ENCODE results near the gene AOAH. TPM values are rescaled to one million over a fixed set of nuclear protein-coding genes. Genes with fewer than 3 reads are reported as not detected.

Gene AOAH
- total RNA-seq, 1 experiment from 2014 or later, result 0.39 TPM

- H3K4me1 ChIP-seq (ENCODE audit: insufficient read depth, low read length), result no peaks in the 10 kb centered on the region
- no peak for TF ChIP-seq CTCF (conservative IDR thresholded peaks at IDR 0.05)
- H3K9ac ChIP-seq (ENCODE audit: extremely low read depth, insufficient read length, low read length), result no peak overlapping the region
- H4K5ac ChIP-seq (ENCODE audit: insufficient read length, low read depth, low read length), result no peak overlapping the region
- no peak overlapping the region for H2BK20ac ChIP-seq (ENCODE audit: low read depth, low read length, poor library complexity, severe bottlenecking)
- peaks cover 8 to 10% of the 10 kb centered on the region in 2 experiments for H3K9me3 Mint-ChIP-seq
- H2AFZ ChIP-seq (ENCODE audit: low read length), result no peak overlapping the region
- WGBS (ENCODE audit: extremely low coverage, insufficient read length, low lambda C conversion rate), result no CpG with 5 or more reads among the region's 9 CpGs
- H3K4me3 Mint-ChIP-seq, result no peak overlapping the region
- no peaks in the 10 kb centered on the region for H3K27me3 ChIP-seq (ENCODE audit: insufficient read depth, low read length)
- H2BK5ac ChIP-seq (ENCODE audit: insufficient read length, low read length), result no peak overlapping the region
- H3K27ac ChIP-seq (ENCODE audit: insufficient read length, low read depth, low read length), result no peak overlapping the region
- H3K27ac Mint-ChIP-seq, result no peak overlapping the region; a peak in 1 of 7 replicates
- peaks cover 2 to 8% (median 8%) of the 10 kb centered on the region in 3 experiments; a peak in 6 of 7 replicates for H3K36me3 Mint-ChIP-seq (ENCODE audit: insufficient read depth in 1 of 3, low read depth in 3 of 3)
- no peak overlapping the region for H2BK120ac ChIP-seq (ENCODE audit: low read depth, low read length, poor library complexity, severe bottlenecking)
- no peak overlapping the region for H2BK12ac ChIP-seq (ENCODE audit: insufficient read length, low read depth, low read length)
- no peak overlapping the region for H4K91ac ChIP-seq (ENCODE audit: insufficient read length, low read depth, low read length)
- H3K23me2 ChIP-seq (ENCODE audit: insufficient read length, low read depth, low read length, poor library complexity, severe bottlenecking), result no peaks in the 10 kb centered on the region
- H4K20me1 ChIP-seq (ENCODE audit: control insufficient read depth, insufficient read depth, insufficient read length), result no peaks in the 10 kb centered on the region
- no peaks in the 10 kb centered on the region for H3K79me2 ChIP-seq (ENCODE audit: insufficient read depth, low read length)
- no peaks in the 10 kb centered on the region for H3K79me1 ChIP-seq (ENCODE audit: insufficient read depth, low read depth, low read length, poor library complexity, severe bottlenecking)
- H4K8ac ChIP-seq (replicated peaks; ENCODE audit: insufficient read length, low read depth, low read length), result no peak overlapping the region
- H2BK15ac ChIP-seq (ENCODE audit: low read depth, low read length), result no peak overlapping the region
- H3K4me1 Mint-ChIP-seq, result peaks cover 7 to 13% of the 10 kb centered on the region in 2 experiments
- no peak overlapping the region for H3K18ac ChIP-seq (ENCODE audit: insufficient read length, low read depth, low read length)
- no peak overlapping the region for H3K4ac ChIP-seq (ENCODE audit: low read depth, low read length)
- no peak overlapping the region for H3K56ac ChIP-seq (ENCODE audit: insufficient read length, low read depth, low read length)
- no peak overlapping the region for H3K14ac ChIP-seq (ENCODE audit: insufficient read depth, low read length)
- DNase-seq, result no peak
- H3K4me2 ChIP-seq (ENCODE audit: insufficient read depth, insufficient read length, low read length), result no peak overlapping the region
- H3K27me3 Mint-ChIP-seq (ENCODE audit: low read depth), result 0 out of 2 replicates have a peak, but pooled peaks cover 1% of the 10 kb centered on the region
- no peaks in the 10 kb centered on the region for H3K9me3 ChIP-seq (ENCODE audit: control insufficient read depth, low read depth, low read length)
- H3T11ph ChIP-seq (ENCODE audit: low read length), result no peak overlapping the region
- no peak overlapping the region for H2AK5ac ChIP-seq (ENCODE audit: insufficient read length, low read length)
- H3K23ac ChIP-seq (ENCODE audit: insufficient read length, low read depth, low read length), result no peak overlapping the region
These were observed 216.5 kb downstream of the AOAH start for GRCh38 chr7:36507475-36508440.

Data from H9 (cell line).